Stimulated activated naive CD8-positive, alpha-beta T cell treated with anti-CD3 and anti-CD28 coated beads, Interleukin-15, Interleukin-2, amounts not matched to agents 100 ng/mL and 50 ng/mL, for 24 hours (primary cell): ENCODE data around the gene NF1.
"Not testable (repeated sequence)": the region's sequence is repeated elsewhere in the genome, so short reads cannot be mapped to it uniquely, and the experiment has no call there.

ENCODE experiments used
- H3K27ac Mint-ChIP-seq: one replicate; pipeline ENCODE4 v1.8.0; 2021; ENCODE audit warnings: mild to moderate bottlenecking, mixed read lengths
- H3K27me3 Mint-ChIP-seq: one replicate; pipeline ENCODE4 v1.8.0; 2021; ENCODE audit warnings: mixed read lengths
- H3K36me3 Mint-ChIP-seq: one replicate; pipeline ENCODE4 v1.8.0; 2021; ENCODE audit warnings: low read depth, mixed read lengths
- H3K4me1 Mint-ChIP-seq: one replicate; pipeline ENCODE4 v1.8.0; 2021; ENCODE audit warnings: low read depth, mixed read lengths
- H3K4me3 Mint-ChIP-seq: one replicate; pipeline ENCODE4 v1.8.0; 2021; ENCODE audit warnings: mild to moderate bottlenecking, mixed read lengths
- H3K9me3 Mint-ChIP-seq: one replicate; pipeline ENCODE4 v1.8.0; 2021; ENCODE audit warnings: mixed read lengths

NF1 gene

GRCh38 chr17:31262923-31263322 is 168.1 kb downstream of the NF1 start:
- not testable (repeated sequence) for H3K4me3 Mint-ChIP-seq, H3K27ac Mint-ChIP-seq, H3K4me1 Mint-ChIP-seq, H3K27me3 Mint-ChIP-seq, H3K9me3 Mint-ChIP-seq
- H3K36me3 Mint-ChIP-seq: peaks cover 34% of the 10 kb centered on the region

DNA sequence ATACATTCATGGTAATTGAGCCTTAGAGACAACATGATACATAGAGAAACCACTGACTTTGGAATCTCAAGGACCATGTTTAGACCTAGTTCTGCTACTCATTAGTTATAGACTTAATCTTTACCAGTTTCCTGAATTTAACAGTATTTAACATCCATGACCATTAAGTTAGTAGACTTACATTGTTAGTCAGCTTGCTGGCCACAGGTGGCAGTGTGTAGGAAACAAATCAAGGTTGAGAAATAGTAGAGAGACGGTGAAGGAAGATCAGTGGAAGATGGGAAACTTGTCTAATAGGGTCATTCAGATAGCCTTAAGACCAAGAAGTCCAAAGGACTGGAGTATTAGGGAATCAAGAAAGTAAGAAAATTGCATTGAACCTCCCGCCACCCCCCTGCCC is 171.3 kb downstream of the NF1 start:
- H3K27ac Mint-ChIP-seq: no peak overlapping the region
- H3K27me3 Mint-ChIP-seq: no peaks in the 10 kb centered on the region
- H3K9me3 Mint-ChIP-seq: no peaks in the 10 kb centered on the region
- peaks cover 3% of the 10 kb centered on the region for H3K4me1 Mint-ChIP-seq
- H3K4me3 Mint-ChIP-seq: no peak overlapping the region
- H3K36me3 Mint-ChIP-seq: peaks cover 34% of the 10 kb centered on the region

DNA sequence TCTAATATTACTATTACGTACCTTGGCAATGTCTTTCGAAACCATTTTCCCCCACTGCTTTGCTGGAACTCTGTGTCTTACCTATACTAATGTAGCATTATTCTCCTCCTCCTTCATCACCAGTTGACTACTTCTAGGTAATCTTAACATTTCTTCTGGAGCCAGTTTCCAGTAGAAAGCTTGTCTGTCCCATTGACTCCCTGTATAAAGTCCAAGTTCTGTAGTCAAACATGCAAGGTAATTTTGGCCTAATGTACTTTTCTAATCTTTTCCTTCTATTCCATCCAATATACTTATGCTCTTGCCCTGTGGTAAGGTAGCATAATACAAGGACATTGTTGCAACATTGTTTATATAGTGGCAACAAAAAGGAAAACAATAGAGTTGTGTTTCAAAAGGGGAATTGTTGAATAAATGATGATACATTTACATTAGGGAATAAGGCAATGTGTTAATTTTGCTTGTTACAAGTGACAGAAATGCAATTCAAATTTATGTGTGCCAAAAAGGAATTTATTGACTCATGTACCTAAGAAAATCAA is 174.3 kb downstream of the NF1 start:
- H3K27ac Mint-ChIP-seq: no peak overlapping the region
- no peaks in the 10 kb centered on the region for H3K27me3 Mint-ChIP-seq
- H3K4me1 Mint-ChIP-seq: peaks cover 3% of the 10 kb centered on the region
- no peak overlapping the region for H3K4me3 Mint-ChIP-seq
- H3K9me3 Mint-ChIP-seq: no peaks in the 10 kb centered on the region
- H3K36me3 Mint-ChIP-seq: peaks cover 40% of the 10 kb centered on the region

DNA sequence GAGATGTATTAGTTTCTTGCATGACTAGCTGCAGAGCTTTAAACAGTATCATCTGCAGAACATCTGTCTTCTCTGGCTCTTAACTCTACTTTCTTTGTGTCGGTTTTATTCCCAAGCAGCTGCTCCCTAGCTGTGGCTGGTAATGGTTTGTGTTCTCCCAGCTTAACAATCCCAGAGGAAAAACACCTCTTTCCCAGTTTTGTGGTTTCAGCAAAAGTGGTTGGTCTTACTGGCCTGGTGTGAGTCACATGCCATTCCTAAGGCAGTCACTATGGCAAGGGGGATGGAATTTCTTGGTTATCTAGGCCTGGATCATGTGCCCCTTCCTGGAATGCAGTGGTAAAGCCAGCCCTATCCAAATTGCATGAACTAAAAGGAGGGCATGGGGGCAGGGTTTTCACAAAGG is 174.8 kb downstream of the NF1 start:
- peaks cover 40% of the 10 kb centered on the region for H3K36me3 Mint-ChIP-seq
- no peaks in the 10 kb centered on the region for H3K27me3 Mint-ChIP-seq
- no peaks in the 10 kb centered on the region for H3K9me3 Mint-ChIP-seq
- H3K27ac Mint-ChIP-seq: no peak overlapping the region
- peaks cover 3% of the 10 kb centered on the region for H3K4me1 Mint-ChIP-seq
- H3K4me3 Mint-ChIP-seq: no peak overlapping the region

DNA sequence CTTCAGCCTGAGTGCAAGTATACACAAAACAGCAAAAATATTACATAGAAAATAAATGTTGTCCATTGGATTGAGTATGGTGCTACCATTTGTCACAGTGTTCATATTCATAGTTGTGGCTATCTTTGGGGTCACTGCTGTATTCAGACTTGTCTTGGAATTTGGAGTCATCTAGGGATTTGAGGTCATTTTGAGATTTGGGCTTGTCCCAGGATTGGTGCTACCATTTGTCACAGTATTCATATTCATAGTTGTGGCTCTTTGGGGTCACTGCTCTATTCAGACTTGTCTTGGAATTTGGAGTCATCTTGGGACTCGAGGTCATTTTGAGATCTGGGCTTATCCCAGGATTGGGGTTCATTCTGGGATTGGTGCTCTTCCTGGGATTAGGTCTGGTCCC is 177.5 kb downstream of the NF1 start:
- peaks cover 38% of the 10 kb centered on the region for H3K36me3 Mint-ChIP-seq
- H3K4me3 Mint-ChIP-seq: no peak overlapping the region
- no peaks in the 10 kb centered on the region for H3K27me3 Mint-ChIP-seq
- no peaks in the 10 kb centered on the region for H3K4me1 Mint-ChIP-seq
- no peaks in the 10 kb centered on the region for H3K9me3 Mint-ChIP-seq
- H3K27ac Mint-ChIP-seq: no peak overlapping the region

DNA sequence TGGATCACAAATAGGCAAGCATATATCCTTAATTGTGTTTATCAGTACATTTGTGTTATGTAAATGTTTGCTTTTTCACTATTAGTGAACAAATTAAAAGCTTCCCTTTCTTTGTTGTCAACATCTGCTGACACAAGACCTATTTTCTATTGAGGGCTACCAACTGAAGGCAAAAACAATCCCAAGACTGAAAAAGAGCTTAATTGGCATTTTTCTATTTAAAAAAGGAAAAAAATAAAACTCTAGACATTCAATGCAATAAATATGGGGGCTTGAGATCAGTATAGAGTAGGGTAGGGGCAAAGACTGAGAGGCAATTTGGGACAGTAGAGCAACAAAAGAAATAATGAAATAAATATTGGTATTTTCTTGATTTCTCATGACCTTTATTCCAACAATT is 178.0 kb downstream of the NF1 start:
- Mint-ChIP-seq H3K36me3 (peaks cover 38% of the 10 kb centered on the region), H3K4me3 (no peak overlapping the region), H3K27me3 (no peaks in the 10 kb centered on the region), H3K27ac (no peak overlapping the region), H3K9me3 (no peaks in the 10 kb centered on the region), H3K4me1 (no peaks in the 10 kb centered on the region)

- Mint-ChIP-seq H3K4me3 (no peak overlapping the region), H3K9me3 (no peaks in the 10 kb centered on the region), H3K27me3 (no peaks in the 10 kb centered on the region), H3K36me3 (peaks cover 39% of the 10 kb centered on the region), H3K4me1 (no peaks in the 10 kb centered on the region), H3K27ac (no peak overlapping the region)
Observed at GRCh38 chr17:31273516-31273915, 178.7 kb downstream of the NF1 start.

DNA sequence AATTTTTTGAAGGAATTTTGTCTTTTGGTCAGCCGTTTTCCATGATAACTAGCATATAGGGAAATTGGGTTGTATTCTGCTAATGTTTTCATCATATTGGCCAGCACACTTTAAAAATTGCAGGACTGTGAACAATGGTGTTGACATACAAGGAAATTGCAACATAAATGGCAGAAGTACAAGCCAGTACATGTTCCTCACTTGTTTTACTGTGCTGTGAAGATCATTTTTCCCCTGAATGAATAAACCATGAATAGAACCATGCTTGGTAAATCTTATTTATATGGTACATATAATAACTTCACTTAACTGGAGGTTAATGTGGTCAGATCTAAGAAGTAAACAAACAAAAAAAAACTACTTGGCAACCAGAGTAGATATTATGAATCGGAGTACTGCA is 179.5 kb downstream of the NF1 start:
- no peaks in the 10 kb centered on the region for H3K4me1 Mint-ChIP-seq
- H3K9me3 Mint-ChIP-seq: no peaks in the 10 kb centered on the region
- no peak overlapping the region for H3K4me3 Mint-ChIP-seq
- H3K27ac Mint-ChIP-seq: no peak overlapping the region
- no peaks in the 10 kb centered on the region for H3K27me3 Mint-ChIP-seq
- peaks cover 35% of the 10 kb centered on the region for H3K36me3 Mint-ChIP-seq

DNA sequence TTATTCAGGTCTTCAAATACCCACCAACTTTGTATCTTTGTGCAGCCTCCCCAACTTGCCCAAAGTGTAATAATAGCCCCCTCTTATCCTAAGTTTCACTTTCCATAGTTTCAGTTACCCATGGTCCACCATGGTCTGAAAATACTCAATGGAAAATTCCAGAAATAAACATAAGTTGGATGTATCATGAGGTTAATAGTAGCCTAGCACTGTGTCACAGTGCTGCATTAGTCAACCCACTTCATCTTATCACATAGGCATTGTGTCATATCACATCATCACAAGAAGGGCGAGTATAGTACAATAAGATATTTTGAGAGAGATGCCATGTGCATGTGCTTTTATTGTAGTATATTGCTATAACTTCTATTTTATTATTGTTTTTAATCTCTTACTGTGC is 180.3 kb downstream of the NF1 start:
- Mint-ChIP-seq H3K4me3 (no peak overlapping the region), H3K27ac (no peak overlapping the region)

DNA sequence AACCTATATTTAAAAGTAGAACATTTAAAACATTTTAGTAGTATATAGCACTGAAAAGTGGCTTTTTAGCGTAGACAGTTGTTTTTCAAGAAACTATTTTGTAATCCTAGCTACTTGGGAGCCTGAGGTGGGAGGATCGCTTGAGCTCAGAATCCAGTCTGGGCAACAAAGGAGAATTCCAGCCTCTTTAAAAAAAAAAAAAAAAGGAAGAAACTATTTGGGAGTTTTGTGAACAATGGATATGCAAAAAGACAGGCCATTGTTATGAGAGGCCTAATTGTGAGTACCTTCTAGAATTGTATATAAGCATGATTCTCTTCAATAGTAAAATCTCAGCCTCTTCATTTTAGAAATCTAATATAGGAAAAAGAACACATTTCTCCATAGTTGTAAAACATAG is 184.6 kb downstream of the NF1 start:
- no peak overlapping the region for H3K4me3 Mint-ChIP-seq
- H3K4me1 Mint-ChIP-seq: no peaks in the 10 kb centered on the region
- peaks cover 39% of the 10 kb centered on the region for H3K36me3 Mint-ChIP-seq
- H3K27me3 Mint-ChIP-seq: no peaks in the 10 kb centered on the region
- no peak overlapping the region for H3K27ac Mint-ChIP-seq
- H3K9me3 Mint-ChIP-seq: no peaks in the 10 kb centered on the region

More for the DNA sequence above, 180.3 kb downstream of the NF1 start:
- H3K4me1 Mint-ChIP-seq: no peaks in the 10 kb centered on the region
- H3K9me3 Mint-ChIP-seq: no peaks in the 10 kb centered on the region
- H3K36me3 Mint-ChIP-seq: peaks cover 39% of the 10 kb centered on the region
- H3K27me3 Mint-ChIP-seq: no peaks in the 10 kb centered on the region

GRCh38 chr17:31281061-31281460 is 186.3 kb downstream of the NF1 start:
- no peak overlapping the region for H3K4me3 Mint-ChIP-seq
- no peaks in the 10 kb centered on the region for H3K4me1 Mint-ChIP-seq
- H3K27me3 Mint-ChIP-seq: no peaks in the 10 kb centered on the region
- H3K9me3 Mint-ChIP-seq: no peaks in the 10 kb centered on the region
- peaks cover 39% of the 10 kb centered on the region for H3K36me3 Mint-ChIP-seq
- H3K27ac Mint-ChIP-seq: no peak overlapping the region

GRCh38 chr17:31283841-31284240 is 189.1 kb downstream of the NF1 start:
- no peaks in the 10 kb centered on the region for H3K27me3 Mint-ChIP-seq
- no peak overlapping the region for H3K4me3 Mint-ChIP-seq

DNA sequence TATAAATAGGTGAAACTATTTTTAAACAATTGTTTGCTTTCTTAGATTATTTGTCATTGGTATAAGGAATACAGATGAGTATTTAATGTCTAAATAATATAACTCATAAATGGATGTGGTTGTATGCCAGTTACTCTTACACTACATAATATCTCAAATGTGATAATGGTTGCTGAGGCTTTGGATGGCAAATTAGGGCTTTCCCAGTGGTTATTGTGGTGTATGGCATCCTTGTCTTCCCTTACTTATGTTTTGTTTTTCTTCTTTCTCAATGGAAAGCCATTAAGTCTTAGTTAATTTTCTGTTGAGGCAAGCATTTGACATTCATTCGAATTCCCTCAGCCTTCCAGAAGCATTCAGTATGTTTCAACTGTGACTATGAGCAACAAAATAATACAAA is 191.8 kb downstream of the NF1 start:
- Mint-ChIP-seq H3K4me3 (no peak overlapping the region), H3K4me1 (peaks cover 21% of the 10 kb centered on the region), H3K27me3 (no peaks in the 10 kb centered on the region), H3K27ac (no peak overlapping the region), H3K36me3 (peaks cover 29% of the 10 kb centered on the region), H3K9me3 (no peaks in the 10 kb centered on the region)

More at GRCh38 chr17:31283841-31284240, 189.1 kb downstream of the NF1 start:
- no peak overlapping the region for H3K27ac Mint-ChIP-seq
- peaks cover 9% of the 10 kb centered on the region for H3K4me1 Mint-ChIP-seq
- no peaks in the 10 kb centered on the region for H3K9me3 Mint-ChIP-seq
- peaks cover 34% of the 10 kb centered on the region for H3K36me3 Mint-ChIP-seq

GRCh38 chr17:31287932-31288331 is 193.2 kb downstream of the NF1 start:
- H3K9me3 Mint-ChIP-seq, H3K4me3 Mint-ChIP-seq, H3K27ac Mint-ChIP-seq, H3K27me3 Mint-ChIP-seq: not testable (repeated sequence)
- Mint-ChIP-seq H3K4me1 (peaks cover 21% of the 10 kb centered on the region), H3K36me3 (peaks cover 25% of the 10 kb centered on the region)

DNA sequence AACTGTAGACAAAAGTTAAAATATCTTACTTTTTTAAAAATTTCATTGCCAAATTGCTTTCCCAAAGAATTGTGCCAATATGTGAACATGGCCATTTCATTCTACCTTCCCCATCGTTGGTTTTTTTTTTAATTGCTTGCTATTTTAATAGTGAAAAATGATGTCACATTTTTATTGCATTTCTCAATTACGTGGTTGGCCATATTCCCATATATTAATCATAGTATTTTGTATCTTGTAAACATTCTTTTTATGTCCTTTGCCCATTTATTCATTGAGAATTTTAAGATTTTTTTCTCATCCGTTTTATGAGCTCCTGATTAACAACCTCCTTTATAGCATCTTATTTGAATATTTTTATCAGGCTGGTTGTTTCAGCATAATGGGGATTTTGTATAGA is 195.0 kb downstream of the NF1 start:
- Mint-ChIP-seq H3K36me3 (peaks cover 30% of the 10 kb centered on the region), H3K27me3 (no peaks in the 10 kb centered on the region), H3K9me3 (no peaks in the 10 kb centered on the region), H3K4me1 (peaks cover 21% of the 10 kb centered on the region), H3K4me3 (no peak overlapping the region), H3K27ac (no peak overlapping the region)

DNA sequence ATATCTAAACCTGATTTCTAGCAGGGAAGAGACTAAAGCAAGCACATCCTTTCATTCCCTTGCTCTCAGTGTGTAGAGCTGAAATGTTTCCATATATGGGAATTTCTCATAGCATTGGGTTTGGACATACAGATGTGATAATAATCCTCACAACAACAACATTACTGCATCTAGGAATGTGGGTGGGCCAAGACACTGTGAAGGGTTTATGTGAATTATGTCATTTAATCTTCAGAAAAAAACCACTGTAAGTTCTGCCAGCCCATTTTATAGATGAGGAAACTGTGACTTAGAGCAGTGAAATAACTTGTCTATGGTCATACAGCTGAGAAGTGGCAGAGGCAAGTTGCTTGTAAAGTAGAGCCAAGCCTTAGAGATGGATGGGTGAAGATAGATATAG is 197.0 kb downstream of the NF1 start:
- H3K27ac Mint-ChIP-seq: no peak overlapping the region
- H3K27me3 Mint-ChIP-seq: no peaks in the 10 kb centered on the region
- H3K4me1 Mint-ChIP-seq: peaks cover 21% of the 10 kb centered on the region
- peaks cover 27% of the 10 kb centered on the region for H3K36me3 Mint-ChIP-seq
- no peaks in the 10 kb centered on the region for H3K9me3 Mint-ChIP-seq
- no peak overlapping the region for H3K4me3 Mint-ChIP-seq
